NB4 (cell line): Measurements from ENCODE around the gene GRM2.

ENCODE experiments used
- DNase-seq: peaks from one replicate; pipeline ENCODE4 v3.0.0; 2010; ENCODE audit warnings: low read depth
- H3K4me3 ChIP-seq: one replicate; pipeline ENCODE4 v1.5.1; 2011; ENCODE audit warnings: mild to moderate bottlenecking, low read depth, low read length, moderate library complexity
- CTCF ChIP-seq: IDR thresholded peaks from one replicate; pipeline ENCODE4 v1.5.1; 2012; ENCODE audit warnings: low read depth, low read length
- MYC ChIP-seq: IDR thresholded peaks from 2 replicates; pipeline ENCODE4 v1.6.1; 2011; ENCODE audit warnings: low read depth, low read length
- POLR2A ChIP-seq: IDR thresholded peaks from 2 replicates; pipeline ENCODE4 v1.6.1; 2011; ENCODE audit warnings: mild to moderate bottlenecking; ENCODE audit not compliant: insufficient read length; ENCODE audit errors: extremely low read depth
- TF ChIP-seq, protein P1 (sequence below): IDR thresholded peaks from 2 replicates; pipeline ENCODE4 v1.6.1; 2011; ENCODE audit warnings: low read depth, low read length

Gene GRM2

GRCh38 chr3:51702156-51702555 is 4.7 kb upstream of the GRM2 start:
- no peak overlapping the region for H3K4me3 ChIP-seq
- no peak for DNase-seq
- TF ChIP-seq MYC (no peak), CTCF (no peak), POLR2A (no peak)
- TF ChIP-seq, protein P1, sequence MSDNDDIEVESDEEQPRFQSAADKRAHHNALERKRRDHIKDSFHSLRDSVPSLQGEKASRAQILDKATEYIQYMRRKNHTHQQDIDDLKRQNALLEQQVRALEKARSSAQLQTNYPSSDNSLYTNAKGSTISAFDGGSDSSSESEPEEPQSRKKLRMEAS, result no peak

DNA sequence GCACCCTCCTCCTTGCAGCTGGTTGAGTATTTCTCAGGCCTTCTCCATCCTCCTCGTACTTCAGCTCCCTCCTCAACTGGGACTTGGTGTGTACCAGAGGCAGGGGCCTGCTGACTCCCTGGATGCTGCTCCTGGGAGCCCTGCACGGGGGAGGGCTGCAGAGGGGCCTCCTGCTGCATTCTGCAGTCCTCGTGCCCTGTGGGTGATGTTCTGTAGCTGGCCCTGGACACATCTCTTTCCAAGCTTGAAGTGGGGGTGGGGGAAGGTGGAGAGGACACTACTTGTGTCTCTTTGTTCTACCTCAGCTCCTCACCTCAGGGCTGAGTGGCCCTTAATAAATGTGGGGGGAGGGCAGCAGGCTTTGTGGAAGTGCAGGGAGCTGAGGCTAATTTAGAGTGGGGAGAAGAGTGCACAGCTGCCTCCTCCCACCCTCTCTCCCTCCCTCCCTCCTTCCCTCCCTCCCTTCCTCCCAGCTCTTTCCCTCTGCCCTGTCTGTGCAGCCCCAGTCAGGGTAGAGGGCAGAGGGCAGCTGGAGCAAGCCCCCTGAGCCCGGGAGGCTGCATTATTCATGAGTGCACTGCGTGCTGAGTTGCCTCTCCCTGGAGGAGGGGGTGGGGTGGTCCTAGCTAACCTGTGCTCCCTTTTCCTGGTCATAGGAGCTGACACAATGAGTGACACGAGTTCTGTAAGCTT is 3.7 kb upstream of the GRM2 start:
- DNase-seq, result no peak
- no peak overlapping the region for H3K4me3 ChIP-seq

GRCh38 chr3:51703761-51704510 is 2.9 kb upstream of the GRM2 start:
- no peak overlapping the region for H3K4me3 ChIP-seq
- DNase-seq, result peak; percentile 32
- TF ChIP-seq MYC (no peak), CTCF (no peak), POLR2A (no peak)
- TF ChIP-seq, protein P1, result no peak

More for the DNA sequence above, 3.7 kb upstream of the GRM2 start:
- TF ChIP-seq, protein P1, result no peak
- TF ChIP-seq POLR2A (no peak), MYC (no peak), CTCF (no peak)

- DNase-seq, result no peak
- TF ChIP-seq POLR2A (no peak), MYC (no peak), CTCF (no peak)
- TF ChIP-seq, protein P1, result no peak
- no peak overlapping the region for H3K4me3 ChIP-seq
Measured at GRCh38 chr3:51704511-51704950, 2.3 kb upstream of the GRM2 start.

GRCh38 chr3:51705276-51706020 is 1.4 kb upstream of the GRM2 start:
- no peak overlapping the region for H3K4me3 ChIP-seq
- DNase-seq, result no peak
- TF ChIP-seq CTCF, result no peak
- TF ChIP-seq MYC, result no peak
- TF ChIP-seq, protein P1, result no peak
- no peak for TF ChIP-seq POLR2A
